GM12865 (cell line): Measurements from ENCODE around the gene OGFR.

Experiments used
- DNase-seq: peaks from one replicate; pipeline ENCODE4 v3.0.0; 2010; ENCODE audit warnings: low read depth
- H3K4me3 ChIP-seq: 2 replicates; pipeline ENCODE4 v1.5.1; 2011; ENCODE audit warnings: mild to moderate bottlenecking, low read depth, low read length, control low read depth
- TF ChIP-seq, protein P1 (sequence below): IDR thresholded peaks from 2 replicates; pipeline ENCODE4 v1.5.1; 2011; ENCODE audit warnings: low read length, control low read depth, low read depth, inconsistent platforms; ENCODE audit not compliant: insufficient read depth; ENCODE audit errors: missing control alignments

The OGFR gene

GRCh38 chr20:62794007-62794724, 10.5 kb upstream of the OGFR start:
- TF ChIP-seq, protein P1, sequence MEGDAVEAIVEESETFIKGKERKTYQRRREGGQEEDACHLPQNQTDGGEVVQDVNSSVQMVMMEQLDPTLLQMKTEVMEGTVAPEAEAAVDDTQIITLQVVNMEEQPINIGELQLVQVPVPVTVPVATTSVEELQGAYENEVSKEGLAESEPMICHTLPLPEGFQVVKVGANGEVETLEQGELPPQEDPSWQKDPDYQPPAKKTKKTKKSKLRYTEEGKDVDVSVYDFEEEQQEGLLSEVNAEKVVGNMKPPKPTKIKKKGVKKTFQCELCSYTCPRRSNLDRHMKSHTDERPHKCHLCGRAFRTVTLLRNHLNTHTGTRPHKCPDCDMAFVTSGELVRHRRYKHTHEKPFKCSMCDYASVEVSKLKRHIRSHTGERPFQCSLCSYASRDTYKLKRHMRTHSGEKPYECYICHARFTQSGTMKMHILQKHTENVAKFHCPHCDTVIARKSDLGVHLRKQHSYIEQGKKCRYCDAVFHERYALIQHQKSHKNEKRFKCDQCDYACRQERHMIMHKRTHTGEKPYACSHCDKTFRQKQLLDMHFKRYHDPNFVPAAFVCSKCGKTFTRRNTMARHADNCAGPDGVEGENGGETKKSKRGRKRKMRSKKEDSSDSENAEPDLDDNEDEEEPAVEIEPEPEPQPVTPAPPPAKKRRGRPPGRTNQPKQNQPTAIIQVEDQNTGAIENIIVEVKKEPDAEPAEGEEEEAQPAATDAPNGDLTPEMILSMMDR, result no peak
- peak; percentile 98 for DNase-seq
- peak overlapping the region; percentile 71 for H3K4me3 ChIP-seq

GRCh38 chr20:62795023-62795761, 9.4 kb upstream of the OGFR start:
- DNase-seq, result peak; percentile 74
- peak overlapping the region; percentile 71 for H3K4me3 ChIP-seq
- TF ChIP-seq, protein P1, result no peak

DNA sequence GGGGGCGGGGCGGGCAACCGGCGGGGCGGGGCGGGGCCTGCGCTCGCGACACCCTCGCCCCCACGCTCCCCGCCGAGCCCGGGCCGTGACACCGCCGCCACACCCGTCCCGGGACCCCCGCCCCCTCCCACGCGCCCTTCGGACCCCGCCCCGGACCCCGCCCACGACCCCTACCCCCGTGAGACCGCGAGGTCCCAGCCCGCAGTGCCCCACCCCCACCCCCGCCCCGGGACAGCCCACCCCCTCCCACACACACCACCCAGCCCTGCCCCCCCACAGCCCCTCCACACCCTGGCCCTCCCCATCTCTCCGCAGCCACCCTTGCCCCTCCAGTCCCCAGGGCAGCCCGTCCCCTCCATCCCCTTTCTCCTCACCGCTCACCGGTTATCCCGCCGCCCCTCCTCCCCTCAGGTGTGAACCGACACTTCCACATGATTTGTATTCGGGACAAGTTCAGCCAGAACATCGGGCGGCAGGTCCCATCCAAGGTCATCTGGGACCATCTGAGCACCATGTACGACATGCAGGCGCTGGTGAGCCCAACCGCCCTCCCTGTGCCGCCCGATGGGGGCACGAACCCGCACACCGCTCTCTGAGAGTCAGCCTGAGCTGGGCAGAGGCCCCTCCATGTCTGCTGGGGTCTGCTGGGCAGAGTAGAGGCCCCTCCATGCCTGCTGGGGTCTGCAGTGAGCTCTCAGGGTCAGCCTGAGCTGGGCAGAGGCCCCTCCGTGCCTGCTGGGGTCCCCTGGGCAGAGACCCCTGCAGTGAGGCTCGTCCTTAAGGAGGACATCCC, 7.7 kb upstream of the OGFR start:
- no peak for DNase-seq
- H3K4me3 ChIP-seq, result peak overlapping the region; percentile 54
- TF ChIP-seq, protein P1, result no peak

DNA sequence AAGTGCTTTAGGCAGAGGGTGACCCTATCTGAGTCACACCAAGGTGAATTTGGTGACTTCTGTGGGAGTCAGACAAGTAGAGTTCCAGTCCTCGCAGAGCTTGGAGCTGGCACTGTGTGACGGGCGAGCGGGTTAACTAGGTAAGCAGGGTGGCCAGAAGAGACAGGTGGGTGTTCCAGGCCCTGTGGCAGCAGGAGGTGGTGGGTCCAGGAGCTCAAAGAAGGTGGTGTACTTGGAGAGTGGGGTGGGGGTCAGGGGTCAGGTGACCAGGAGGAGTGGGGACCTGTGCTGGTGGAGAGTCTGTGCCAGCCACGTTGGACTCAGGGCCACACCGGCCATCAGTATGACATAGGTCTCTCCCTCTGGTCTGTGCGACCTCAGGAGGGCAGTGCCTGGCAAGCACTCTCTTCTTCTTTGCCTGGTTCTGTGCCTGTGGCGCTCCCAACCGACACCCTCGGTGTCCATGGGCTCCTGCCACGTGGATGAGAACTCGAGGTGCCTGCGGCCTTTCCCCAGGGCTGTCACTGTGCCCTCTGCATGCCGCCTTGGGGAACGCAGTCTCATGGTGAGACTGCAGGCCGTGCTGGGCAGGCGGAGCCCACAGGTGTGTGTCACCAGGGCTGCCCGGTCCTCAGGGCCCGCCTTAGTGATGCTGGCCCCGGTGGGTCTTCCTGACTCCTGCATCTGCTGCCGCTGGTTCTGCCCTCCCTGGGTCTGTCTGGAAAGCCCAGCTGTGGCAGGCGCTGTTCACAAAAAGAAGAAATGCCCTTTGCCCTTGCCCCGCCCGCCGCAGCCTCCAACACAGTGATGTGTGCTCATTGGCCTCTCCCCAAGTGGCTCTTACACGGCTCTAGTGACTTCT, 6.7 kb upstream of the OGFR start:
- TF ChIP-seq, protein P1, result no peak
- DNase-seq, result no peak
- H3K4me3 ChIP-seq, result no peak overlapping the region

- TF ChIP-seq, protein P1, result no peak
Observed at GRCh38 chr20:62799036-62799435, 5.6 kb upstream of the OGFR start.

DNA sequence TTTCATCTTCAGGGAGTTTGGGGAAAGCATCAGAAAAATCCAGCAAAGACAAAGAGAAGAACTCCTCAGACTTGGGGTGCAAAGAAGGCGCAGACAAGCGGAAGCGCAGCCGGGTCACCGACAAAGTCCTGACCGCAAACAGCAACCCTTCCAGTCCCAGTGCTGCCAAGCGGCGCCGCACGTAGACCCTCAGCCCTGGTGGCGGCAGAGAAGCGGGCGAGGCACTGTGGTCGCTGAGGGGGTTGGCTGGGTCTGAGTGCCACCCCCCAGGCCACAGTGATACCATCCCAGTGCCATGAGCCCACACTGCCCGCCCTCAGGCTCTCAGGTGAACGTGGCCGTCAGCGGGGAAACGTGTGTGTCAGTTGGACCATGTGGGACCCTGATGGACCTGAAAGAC, 5.2 kb upstream of the OGFR start:
- no peak for DNase-seq
- H3K4me3 ChIP-seq, result no peak overlapping the region
- TF ChIP-seq, protein P1, result no peak

More at GRCh38 chr20:62799036-62799435, 5.6 kb upstream of the OGFR start:
- no peak overlapping the region for H3K4me3 ChIP-seq
- no peak for DNase-seq
